Nucleus accumbens (tissue), 56 donors: Measurements from ENCODE around the gene CACNA2D2.
A peak's percentile ranks its signal among the peaks of the same experiment; 100 is the strongest.

ENCODE experiments used
- DNase-seq, 56 donors: peaks; one replicate each; lab custom pipeline; 2025; lab: John Stamatoyannopoulos, UW

CACNA2D2 gene

DNA sequence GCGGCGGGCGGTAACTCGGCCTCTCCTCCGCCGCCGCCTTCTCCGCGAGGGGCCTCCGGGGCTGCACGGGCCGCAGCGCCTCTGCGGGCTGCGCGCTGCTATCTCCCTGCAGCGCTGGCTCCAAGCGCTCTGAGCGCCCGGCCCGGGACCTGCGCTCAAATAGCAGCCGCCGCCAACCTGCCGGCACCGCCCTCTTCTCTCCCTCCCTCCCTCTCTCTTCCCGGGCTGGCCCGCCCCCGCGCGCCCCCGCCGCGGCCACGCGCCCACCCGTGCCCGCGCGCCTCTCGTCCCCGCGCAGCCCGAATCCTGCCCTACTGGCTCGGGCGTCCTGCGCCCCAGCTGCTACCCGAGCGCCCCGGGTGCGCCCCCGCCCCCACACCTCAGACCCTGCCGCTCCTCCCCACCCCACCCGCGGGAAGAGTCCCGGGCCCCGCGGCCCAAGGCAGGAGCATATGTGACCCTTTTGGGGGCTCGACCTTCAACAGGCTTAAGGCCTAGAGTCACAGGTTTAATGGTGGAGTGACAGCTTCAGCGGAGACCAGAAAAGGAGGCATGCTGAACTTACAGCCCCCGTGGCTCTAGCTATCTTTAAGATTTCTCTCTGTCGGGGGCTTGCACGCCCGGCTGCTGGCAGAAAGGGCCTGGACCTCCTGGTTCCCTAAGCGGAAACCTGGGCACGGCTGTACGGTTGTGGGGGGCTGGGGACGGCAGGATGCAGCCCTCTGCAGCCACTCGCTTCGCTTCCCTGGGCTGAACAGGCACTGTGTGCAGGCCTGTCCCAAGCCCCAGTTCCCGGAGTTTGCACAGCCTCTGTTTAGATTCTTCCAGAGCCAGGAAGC is at the start of gene CACNA2D2:
TSS of gene CACNA2D2 (minus strand) at position 131 of the 839 bp plus-strand sequence. CDS start 211 bp downstream, outside the sequence.
- DNase-seq = peak in 36 of 56 donors; percentile 7 to 73 (median 30)

- DNase-seq = no peak
Measured at GRCh38 chr3:50552598-50552997, 49.2 kb upstream of the CACNA2D2 start.

- no peak for DNase-seq
Measured at GRCh38 chr3:50551681-50552435, 48.4 kb upstream of the CACNA2D2 start.

- no peak for DNase-seq
Measured at GRCh38 chr3:50551054-50551659, 47.7 kb upstream of the CACNA2D2 start.

DNA sequence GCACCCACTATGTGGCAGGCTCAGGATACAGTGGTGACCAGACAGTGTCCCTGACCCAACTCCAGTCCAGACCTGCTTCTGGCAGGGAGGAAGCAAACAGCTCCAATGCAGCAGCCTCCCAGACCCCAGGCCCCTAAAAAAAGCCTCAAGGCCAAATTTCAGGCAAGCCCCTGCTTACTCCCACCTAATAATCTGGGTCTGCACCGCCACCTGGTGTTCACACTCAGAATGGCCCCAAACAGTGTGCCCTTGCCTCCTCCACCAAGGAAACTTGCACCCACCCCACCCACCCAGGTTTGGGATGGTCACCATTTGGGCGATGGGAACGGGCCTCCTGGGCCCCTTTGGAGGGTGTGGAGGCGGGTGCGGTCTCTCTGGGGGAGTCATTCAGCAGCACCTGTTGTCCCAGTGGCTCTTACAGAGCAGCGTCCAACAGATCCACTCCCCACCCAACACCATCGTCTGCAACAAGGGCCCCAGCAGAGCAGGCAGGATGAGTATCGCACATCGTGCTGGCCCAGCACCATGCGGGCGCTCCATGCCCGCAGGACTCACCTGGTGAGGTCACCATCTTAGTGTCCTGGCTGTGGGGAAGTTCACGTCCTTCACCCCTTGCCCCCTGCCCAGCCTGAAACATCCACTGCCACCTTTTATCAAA is 46.8 kb upstream of the CACNA2D2 start:
- DNase-seq = peak in 31 of 56 donors; percentile 3 to 79 (median 27)

DNA sequence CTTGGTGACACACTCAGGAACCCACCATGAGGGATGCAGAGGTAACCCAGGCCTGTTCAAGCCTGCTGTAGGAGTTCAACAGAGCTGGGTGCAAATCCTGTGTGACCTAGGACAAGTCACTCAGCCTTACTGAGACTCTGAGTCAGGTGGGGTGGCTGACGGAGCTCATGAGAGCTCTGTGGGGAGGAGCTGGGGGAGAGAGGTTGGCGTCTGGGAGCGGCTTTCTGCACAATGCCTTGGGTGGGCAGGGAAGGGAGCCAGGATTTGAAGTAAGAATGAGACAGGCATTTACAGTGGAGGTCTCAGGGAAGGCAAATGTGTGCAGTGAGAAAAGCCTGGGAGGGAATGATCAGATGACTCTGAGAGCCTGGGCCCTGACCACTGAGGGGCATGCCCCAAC is 45.8 kb upstream of the CACNA2D2 start:
- peak in 29 of 56 donors; percentile 5 to 81 (median 46) for DNase-seq

- DNase-seq = no peak
Measured at GRCh38 chr3:50545781-50546180, 42.3 kb upstream of the CACNA2D2 start.

DNA sequence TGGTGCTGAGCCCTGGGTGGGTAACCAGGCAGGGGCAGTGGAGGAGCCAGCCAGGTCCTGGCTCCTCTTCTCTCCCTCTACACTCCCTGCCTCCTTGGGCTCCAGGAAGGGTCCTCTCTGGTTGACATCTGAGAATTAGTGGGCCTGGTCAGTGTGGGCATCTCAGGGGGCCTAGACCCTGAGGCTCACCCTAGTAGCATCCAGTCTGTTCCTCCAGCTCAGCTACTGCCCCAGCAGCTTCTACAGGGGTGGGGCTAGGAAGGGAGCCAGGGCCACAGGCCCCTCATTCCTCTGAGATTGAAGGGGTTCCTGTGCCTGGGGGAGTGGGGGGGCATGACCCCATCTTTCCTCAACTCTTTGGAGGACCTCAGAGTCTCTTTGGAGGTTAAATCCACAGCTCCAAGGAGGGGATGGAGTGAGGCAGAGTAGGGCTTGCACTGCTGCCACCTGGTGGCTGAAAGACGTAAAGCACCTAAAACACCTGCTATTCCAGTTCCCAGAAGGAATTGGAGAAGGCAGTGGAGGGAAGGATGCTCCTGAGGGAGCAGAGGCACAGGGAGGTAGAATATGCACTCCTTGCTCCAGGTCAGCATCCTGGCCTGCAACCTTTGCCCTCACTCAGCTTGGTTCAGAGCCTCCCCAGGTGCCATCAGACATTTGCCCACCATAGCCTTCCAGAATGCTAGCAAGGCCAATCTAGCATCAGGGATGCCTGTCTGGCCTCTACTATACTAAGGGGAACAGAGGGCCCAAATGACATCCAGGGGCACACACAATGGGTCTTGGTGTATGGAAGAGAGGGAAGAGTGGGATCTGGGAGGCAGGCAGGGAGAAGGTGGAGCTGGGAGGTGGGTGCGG is 39.0 kb upstream of the CACNA2D2 start:
- DNase-seq = peak in 46 of 56 donors; percentile 8 to 91 (median 50)

DNA sequence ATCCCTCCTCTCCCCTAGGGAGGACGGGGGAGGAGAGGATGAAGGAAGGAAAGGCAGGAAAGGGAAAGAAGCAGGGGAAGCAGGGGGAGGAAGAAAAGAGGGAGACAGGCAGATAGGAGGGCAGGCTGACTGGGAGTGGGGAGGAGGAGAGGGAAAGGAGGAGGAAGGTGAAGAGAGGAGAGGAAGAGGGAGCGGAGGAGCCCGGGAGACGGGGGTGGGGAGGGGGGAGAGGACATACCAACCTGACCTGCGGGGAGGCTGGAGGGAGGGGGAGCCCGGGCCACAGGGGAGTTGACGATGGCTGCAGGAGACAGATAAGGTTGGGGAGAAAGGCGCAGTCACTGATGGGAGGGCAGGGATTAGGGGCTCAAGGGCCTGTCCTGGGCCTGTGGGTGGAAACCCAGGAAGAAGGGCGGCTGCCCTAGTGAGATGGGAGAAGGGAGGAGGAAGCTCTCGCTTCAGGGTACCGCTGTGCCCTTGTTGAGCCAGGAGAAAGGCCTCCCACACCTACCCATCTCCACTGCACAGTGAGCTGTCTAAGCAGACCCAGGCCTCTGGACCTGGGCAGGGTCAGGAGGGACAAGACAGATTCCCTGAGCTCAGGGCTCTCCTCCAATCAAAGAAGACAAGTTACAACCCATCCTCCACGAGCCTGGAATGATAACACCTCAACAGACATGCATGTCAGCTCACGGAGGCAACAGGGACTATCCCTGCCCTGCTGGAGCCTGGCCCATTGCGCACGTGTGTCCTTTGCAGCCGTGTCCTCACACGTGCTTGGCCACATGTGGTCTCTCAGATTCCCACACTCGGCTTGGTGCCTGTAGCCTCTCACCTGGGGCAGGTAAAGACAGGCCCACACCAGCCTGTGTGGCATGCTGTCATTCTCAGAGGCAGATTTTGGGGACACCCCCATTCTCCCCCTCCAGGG is 36.2 kb upstream of the CACNA2D2 start:
- no peak for DNase-seq

GRCh38 chr3:50537421-50538129 is 34.1 kb upstream of the CACNA2D2 start:
- DNase-seq = peak in 1 of 56 donors; percentile 9

DNA sequence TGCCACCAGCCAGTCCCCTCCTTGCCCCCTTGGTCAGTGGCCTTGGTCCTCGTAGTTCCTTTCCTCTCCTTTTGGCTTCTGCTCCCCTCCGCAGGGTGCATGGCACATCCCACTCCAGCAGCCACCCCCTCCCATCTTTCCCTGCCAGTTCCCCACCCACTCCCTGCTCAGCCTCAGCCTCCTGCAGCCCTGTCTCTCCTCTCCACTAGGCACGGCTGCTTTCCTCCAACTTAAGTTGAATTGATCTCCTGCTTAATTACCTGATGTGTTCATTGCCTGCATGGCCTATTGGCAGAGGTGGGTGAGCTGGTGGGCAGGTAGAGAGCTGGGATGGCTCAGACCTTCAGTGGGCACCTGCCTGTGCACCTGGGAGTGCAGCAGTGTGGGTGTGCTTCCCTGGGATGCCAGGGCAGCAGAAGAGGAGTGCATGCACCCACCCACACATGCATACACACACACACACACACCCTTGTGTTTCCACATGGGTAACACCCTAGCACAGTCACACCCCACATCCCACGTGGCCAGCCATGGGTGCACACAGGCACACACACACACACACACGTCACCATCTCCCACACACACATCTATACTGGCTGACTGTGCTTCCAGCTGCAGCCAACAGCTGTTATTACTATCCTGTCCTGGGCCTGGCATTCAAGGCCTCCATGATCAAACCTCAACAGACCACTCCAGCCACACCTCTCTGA is 33.2 kb upstream of the CACNA2D2 start:
- DNase-seq = peak in 42 of 56 donors; percentile 12 to 89 (median 63)

DNA sequence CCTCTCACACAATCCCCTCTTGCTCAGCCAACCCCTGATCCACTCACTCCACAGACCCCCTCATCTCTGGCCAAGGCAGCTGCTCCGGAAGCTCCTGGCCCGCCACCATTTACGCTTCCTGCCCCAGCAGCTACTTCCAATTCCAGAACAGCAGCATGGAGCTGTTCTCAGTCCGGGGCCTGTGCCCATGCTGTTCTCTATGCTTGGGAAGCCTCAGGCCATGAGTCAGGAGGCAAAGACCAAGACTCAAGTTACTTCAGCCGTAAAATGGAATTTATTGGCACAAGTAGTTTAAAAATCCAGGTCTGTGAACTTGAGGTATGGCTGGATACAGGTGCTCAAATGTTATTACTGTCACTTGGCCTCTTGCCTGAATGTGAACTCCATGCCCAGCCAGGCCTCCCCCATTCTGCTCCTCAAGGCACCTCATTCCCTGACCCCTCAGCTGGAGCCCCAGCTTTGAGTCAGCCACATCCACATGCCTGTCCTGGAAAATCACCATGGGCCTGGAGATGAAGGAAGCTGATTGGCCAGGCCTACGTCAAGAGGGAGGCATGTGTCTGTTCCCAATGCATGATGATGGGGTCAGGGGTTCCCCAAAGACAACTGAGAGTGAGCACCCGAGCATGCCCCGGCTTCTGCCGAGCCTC is 31.4 kb upstream of the CACNA2D2 start:
- DNase-seq = no peak

DNA sequence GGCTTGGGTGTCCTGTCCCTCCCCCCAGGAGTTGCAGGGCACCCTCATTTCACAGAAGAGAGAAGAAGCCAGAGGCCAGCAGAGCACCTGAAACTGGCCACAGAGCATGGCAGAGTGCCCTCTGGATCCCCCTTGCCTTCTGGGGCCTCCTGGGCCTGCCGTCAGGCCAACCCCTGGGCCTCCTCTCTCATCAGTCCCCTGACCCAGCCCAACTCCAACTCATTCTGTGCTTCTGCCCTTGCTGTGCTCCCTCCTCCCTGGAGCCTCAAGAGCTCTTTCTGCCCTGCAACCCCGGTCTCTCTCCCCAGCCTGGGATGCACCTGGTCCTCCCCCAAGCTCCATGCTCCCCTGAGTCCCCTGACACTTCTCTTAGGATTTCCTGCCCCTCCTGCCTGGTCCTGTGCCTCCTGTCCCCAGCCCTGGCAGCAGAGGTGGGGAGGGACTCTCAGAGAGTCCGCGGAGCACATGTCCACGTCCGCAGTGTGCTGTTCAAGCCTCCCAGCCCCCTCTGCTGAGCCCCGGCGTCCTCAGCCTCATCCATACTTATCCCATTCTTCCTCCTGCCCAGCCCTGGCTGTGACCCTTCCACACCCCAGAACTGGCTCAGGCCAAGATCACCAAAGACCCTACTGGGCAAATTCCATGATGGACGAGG is 30.5 kb upstream of the CACNA2D2 start:
- DNase-seq = no peak

GRCh38 chr3:50533316-50533715 is 29.9 kb upstream of the CACNA2D2 start:
- peak in 3 of 56 donors; percentile 6 to 8 (median 6) for DNase-seq

GRCh38 chr3:50532062-50532705 is 28.8 kb upstream of the CACNA2D2 start:
- no peak for DNase-seq

DNA sequence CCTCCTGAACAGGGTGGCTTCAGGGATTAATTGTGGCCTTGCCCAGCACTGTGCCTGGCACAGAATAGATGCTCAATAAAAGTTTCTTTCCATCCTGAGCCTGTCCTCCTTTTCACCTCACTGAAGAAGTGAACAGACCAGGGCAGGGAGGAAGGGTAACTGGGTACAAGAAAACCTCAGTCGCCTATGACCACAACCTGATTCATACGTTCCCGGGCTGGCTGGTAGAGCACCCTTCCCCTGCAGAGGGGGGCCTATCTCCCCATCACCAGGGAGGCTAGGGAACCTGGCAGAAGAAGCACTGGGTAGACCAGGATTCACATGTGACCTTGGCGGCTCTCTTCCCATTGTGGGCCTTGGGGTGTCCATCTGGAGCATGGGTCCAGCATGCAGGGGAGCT is 27.8 kb upstream of the CACNA2D2 start:
- DNase-seq = no peak
